SK-N-MC (cell line): ENCODE measurements around the gene MRPL41.
"Not testable (repeated sequence)": the region's sequence is repeated elsewhere in the genome, so short reads cannot be mapped to it uniquely, and the experiment has no call there.

ENCODE experiments used
- EZH2 ChIP-seq: fragments of 200-600 bp; sonication (generic); IDR thresholded peaks from one replicate; pipeline ENCODE4 v1.6.1; 2017; ENCODE audit warnings: antibody characterized with exemption
- FOXP2 ChIP-seq: optimal IDR thresholded peaks from 2 replicates; pipeline ENCODE3; 2011; ENCODE audit warnings: mild to moderate bottlenecking, moderate library complexity; ENCODE audit not compliant: insufficient read depth; ENCODE audit errors: extremely low read length, control extremely low read depth
- POLR2AphosphoS5 ChIP-seq: IDR thresholded peaks from 2 replicates; pipeline ENCODE4 v1.6.1; 2012; ENCODE audit warnings: mild to moderate bottlenecking, low read depth, low read length, borderline replicate concordance

- TF ChIP-seq EZH2, POLR2AphosphoS5, FOXP2: not testable (repeated sequence)
Observed at GRCh38 chr9:137513801-137514570, 37.7 kb upstream of the MRPL41 start.
